Keratinocyte (primary cell): Measurements from ENCODE around the gene TBC1D8. TPM values are rescaled to one million over a fixed set of nuclear protein-coding genes. Genes with fewer than 3 reads are reported as not detected.

ENCODE experiments used
- DNase-seq: peaks from one replicate; pipeline ENCODE4 v3.0.0-alpha.2; 2011; ENCODE audit warnings: low read depth, missing footprints, low spot score
- FAIRE-seq: peaks from 2 replicates; lab custom pipeline; 2011; peaks lifted over from hg19 to GRCh38; lab: Jason Lieb, UNC
- H2AFZ ChIP-seq: 2 replicates; pipeline ENCODE4 v1.6.0; 2012; ENCODE audit warnings: low read length, control low read depth, inconsistent platforms; ENCODE audit not compliant: control insufficient read depth
- H3K27ac ChIP-seq: 2 replicates; pipeline ENCODE4 v1.5.1; 2011; ENCODE audit warnings: low read length; ENCODE audit not compliant: control insufficient read depth, insufficient read depth
- H3K27me3 ChIP-seq: 3 replicates; pipeline ENCODE4 v1.6.0; 2011; ENCODE audit warnings: low read length; ENCODE audit not compliant: control insufficient read depth, insufficient read depth; ENCODE audit errors: extremely low read depth
- H3K36me3 ChIP-seq, 2 experiments: 2 replicates in 1 of 2; 3 replicates in 1 of 2; pipeline ENCODE4 v1.5.1; 2011; ENCODE audit warnings: low read length in 2 of 2, mild to moderate bottlenecking in 1 of 2; ENCODE audit not compliant: control insufficient read depth in 2 of 2, insufficient read depth in 2 of 2; ENCODE audit errors: extremely low read depth in 1 of 2
- H3K4me1 ChIP-seq: 3 replicates; pipeline ENCODE4 v1.5.1; 2011; ENCODE audit warnings: low read length; ENCODE audit not compliant: control insufficient read depth, insufficient read depth; ENCODE audit errors: extremely low read depth
- H3K4me2 ChIP-seq: 3 replicates; pipeline ENCODE4 v1.6.0; 2011; ENCODE audit warnings: low read depth, low read length; ENCODE audit not compliant: control insufficient read depth, insufficient read depth; ENCODE audit errors: extremely low read depth
- H3K4me3 ChIP-seq, 3 experiments: fragments of 200-600 bp in 1 of 3; sonication (generic) in 1 of 3; 2 replicates in 2 of 3; 3 replicates in 1 of 3; pipeline ENCODE4 v1.5.1; 2011 to 2016; ENCODE audit warnings: low read length in 3 of 3, mild to moderate bottlenecking in 3 of 3, control low read depth in 2 of 3, inconsistent platforms in 1 of 3, low read depth in 1 of 3, mixed read lengths in 1 of 3, mixed run types in 1 of 3, moderate library complexity in 1 of 3; ENCODE audit not compliant: control insufficient read depth in 2 of 3, insufficient read depth in 2 of 3; ENCODE audit errors: extremely low read depth in 1 of 3
- H3K79me2 ChIP-seq: 2 replicates; pipeline ENCODE4 v1.6.0; 2012; ENCODE audit warnings: low read length; ENCODE audit not compliant: control insufficient read depth, insufficient read depth
- H3K9ac ChIP-seq: 3 replicates; pipeline ENCODE4 v1.6.0; 2011; ENCODE audit warnings: low read length; ENCODE audit not compliant: control insufficient read depth, insufficient read depth; ENCODE audit errors: extremely low read depth
- H3K9me1 ChIP-seq: 3 replicates; pipeline ENCODE4 v1.6.0; 2011; ENCODE audit warnings: low read length; ENCODE audit not compliant: control insufficient read depth, insufficient read depth; ENCODE audit errors: extremely low read depth
- H3K9me3 ChIP-seq: 2 replicates; pipeline ENCODE4 v1.5.1; 2012; ENCODE audit warnings: low read depth, low read length; ENCODE audit not compliant: control insufficient read depth
- H4K20me1 ChIP-seq: 3 replicates; pipeline ENCODE4 v1.6.0; 2011; ENCODE audit warnings: low read length; ENCODE audit not compliant: control insufficient read depth, insufficient read depth; ENCODE audit errors: extremely low read depth
- CTCF ChIP-seq, 3 experiments: IDR thresholded peaks in 1 of 3; conservative IDR thresholded peaks in 1 of 3; optimal IDR thresholded peaks in 1 of 3; 2 replicates in 2 of 3; 3 replicates in 1 of 3; pipeline versions ENCODE3 to v1.5.1; 2011; ENCODE audit warnings: low read length in 3 of 3, mild to moderate bottlenecking in 3 of 3, moderate library complexity in 2 of 3, control low read depth in 1 of 3, inconsistent platforms in 1 of 3; ENCODE audit not compliant: insufficient read depth in 2 of 3; ENCODE audit errors: extremely low read depth in 1 of 3
- EZH2 ChIP-seq: IDR thresholded peaks from one replicate; pipeline ENCODE4 v1.6.1; 2012; ENCODE audit warnings: inconsistent platforms, mild to moderate bottlenecking, low read length, moderate library complexity
- dilution Hi-C: fragments of 300-500 bp; cut with MboI; formaldehyde crosslinking; loops from one replicate; pipeline ENCODE4 v1.7.0; 2020; ENCODE audit warnings: low sequenced_read_pairs; ENCODE audit not compliant: extremely low pct_ligation_motif_present
- polyA plus RNA-seq, 5 experiments: library from polyadenylated mRNA; depleted of rRNA in 3 of 5; stranded (reverse) in 3 of 5; stranded (forward) in 1 of 5; unstranded in 1 of 5; fragments of >200 nt; gene quantifications; 1 replicate in 1 of 5; 2 replicates in 3 of 5; 3 replicates in 1 of 5; pipeline versions ENCODE4 v1.2.1 to v1.2.3, GENCODE V29; 2011 to 2012; ENCODE audit warnings: missing spikeins in 2 of 5, low read depth in 1 of 5, low replicate concordance in 1 of 5

TBC1D8 gene
- polyA plus RNA-seq, 1 donor (not counting 4 experiments of a cell fraction or from before 2014, with no cell fraction given), result 13.8 TPM

GRCh38 chr2:101094351-101094750, 56.8 kb downstream of the TBC1D8 start:
- DNase-seq (no peak), FAIRE-seq (no peak)
- no peak overlapping the region for H3K27ac ChIP-seq
- no peak overlapping the region for H2AFZ ChIP-seq
- H4K20me1 ChIP-seq, result no peaks in the 10 kb centered on the region
- TF ChIP-seq EZH2, result no peak
- TF ChIP-seq CTCF (optimal IDR thresholded peaks at IDR 0.05 in 1 of 3, IDR thresholded peaks at IDR 0.05 in 1 of 3, conservative IDR thresholded peaks at IDR 0.05 in 1 of 3; ENCODE audit: extremely low read depth in 1 of 3, insufficient read depth in 2 of 3, low read length in 3 of 3), result no peak
- no peaks in the 10 kb centered on the region for H3K9me3 ChIP-seq
- no peak overlapping the region for H3K9ac ChIP-seq
- peaks cover 2% of the 10 kb centered on the region for H3K9me1 ChIP-seq
- dilution Hi-C loops, result no loop called here
- no peak overlapping the region for H3K4me3 ChIP-seq
- H3K79me2 ChIP-seq, result peaks cover 23% of the 10 kb centered on the region
- H3K36me3 ChIP-seq, result peaks cover 3 to 4% of the 10 kb centered on the region in 2 experiments
- no peaks in the 10 kb centered on the region for H3K4me1 ChIP-seq
- no peak overlapping the region for H3K4me2 ChIP-seq
- H3K27me3 ChIP-seq, result no peaks in the 10 kb centered on the region

GRCh38 chr2:101089942-101090799, 61.0 kb downstream of the TBC1D8 start:
- Histone ChIP-seq H2AFZ (no peak overlapping the region), H3K4me2 (no peak overlapping the region), H3K9me3 (no peaks in the 10 kb centered on the region), H4K20me1 (no peaks in the 10 kb centered on the region), H3K79me2 (peaks cover 7% of the 10 kb centered on the region), H3K4me3 (no peak overlapping the region), H3K9me1 (peaks cover 2% of the 10 kb centered on the region), H3K36me3 (peaks cover 4 to 8% of the 10 kb centered on the region in 2 experiments), H3K9ac (no peak overlapping the region), H3K27ac (no peak overlapping the region), H3K27me3 (no peaks in the 10 kb centered on the region), H3K4me1 (no peaks in the 10 kb centered on the region)
- DNase-seq (no peak), FAIRE-seq (no peak)
- TF ChIP-seq EZH2, result no peak
- dilution Hi-C loops, result no loop called here
